NCI-H510A (cell line): Measurements from ENCODE around the gene PTK7.

Source experiments
- DNase-seq: peaks from one replicate; lab custom pipeline; 2025; lab: John Stamatoyannopoulos, UW

Gene PTK7

GRCh38 chr6:43207286-43207685 lies 131.2 kb downstream of the PTK7 start:
- no peak for DNase-seq
